ENCODE results near the gene LRRC17. TPM values are rescaled to one million over a fixed set of nuclear protein-coding genes. Genes with fewer than 3 reads are reported as not detected.

LRRC17 gene
- total RNA-seq, 4 donors from 2014 or later: 0.62 to 2.5 (median 1.6) TPM; not detected in 1

- intact Hi-C loops (cut with DNase I; ENCODE audit: low total_unique reads) (no loop called here), in situ Hi-C loops (cut with MboI; ENCODE audit: low sequenced_read_pairs in 4 of 4) (no loop called here)
- no peak overlapping the region for H3K27ac ChIP-seq
- H3K27me3 ChIP-seq: no peaks in the 10 kb centered on the region
- no peaks in the 10 kb centered on the region for H3K9me3 ChIP-seq
- no peak overlapping the region for H3K4me3 ChIP-seq
- ATAC-seq (no peak), DNase-seq (no peak)
- peaks cover 0 to 4% of the 10 kb centered on the region in 2 donors for H3K4me1 ChIP-seq
- no peaks in the 10 kb centered on the region for H3K36me3 ChIP-seq
- TF ChIP-seq POLR2A (IDR thresholded peaks at IDR 0.05): no peak
- no peak for TF ChIP-seq CTCF (IDR thresholded peaks at IDR 0.05 in 4 of 5, conservative IDR thresholded peaks at IDR 0.05 in 1 of 5)
Observed at GRCh38 chr7:102991540-102992214, 78.9 kb downstream of the LRRC17 start.

GRCh38 chr7:102992509-102992937, 79.7 kb downstream of the LRRC17 start:
- no peaks in the 10 kb centered on the region for H3K36me3 ChIP-seq
- no peak for DNase-seq
- no peak for ATAC-seq
- no peaks in the 10 kb centered on the region for H3K27me3 ChIP-seq
- in situ Hi-C loops (cut with MboI; ENCODE audit: low sequenced_read_pairs in 4 of 4) (no loop called here), intact Hi-C loops (cut with DNase I; ENCODE audit: low total_unique reads) (no loop called here)
- H3K4me3 ChIP-seq: no peak overlapping the region
- peaks cover 0 to 4% of the 10 kb centered on the region in 2 donors for H3K4me1 ChIP-seq
- no peaks in the 10 kb centered on the region for H3K9me3 ChIP-seq
- no peak overlapping the region for H3K27ac ChIP-seq
- TF ChIP-seq CTCF (IDR thresholded peaks at IDR 0.05 in 4 of 5, conservative IDR thresholded peaks at IDR 0.05 in 1 of 5): no peak
- no peak for TF ChIP-seq POLR2A (IDR thresholded peaks at IDR 0.05)

GRCh38 chr7:102992938-102993717, 80.3 kb downstream of the LRRC17 start:
- intact Hi-C loops (cut with DNase I; ENCODE audit: low total_unique reads) (no loop called here), in situ Hi-C loops (cut with MboI; ENCODE audit: low sequenced_read_pairs in 4 of 4) (no loop called here)
- H3K9me3 ChIP-seq: no peaks in the 10 kb centered on the region
- ATAC-seq: no peak
- peaks cover 0 to 4% of the 10 kb centered on the region in 2 donors for H3K4me1 ChIP-seq
- TF ChIP-seq CTCF (IDR thresholded peaks at IDR 0.05 in 4 of 5, conservative IDR thresholded peaks at IDR 0.05 in 1 of 5) (no peak), POLR2A (IDR thresholded peaks at IDR 0.05) (no peak)
- no peak for DNase-seq
- no peak overlapping the region for H3K4me3 ChIP-seq
- H3K27me3 ChIP-seq: no peaks in the 10 kb centered on the region
- no peaks in the 10 kb centered on the region for H3K36me3 ChIP-seq
- H3K27ac ChIP-seq: no peak overlapping the region

- no peak overlapping the region for H3K27ac ChIP-seq
- no peak for DNase-seq
- no peak for ATAC-seq
- no peaks in the 10 kb centered on the region for H3K36me3 ChIP-seq
- no peaks in the 10 kb centered on the region for H3K27me3 ChIP-seq
- no peaks in the 10 kb centered on the region for H3K9me3 ChIP-seq
- TF ChIP-seq CTCF (IDR thresholded peaks at IDR 0.05 in 4 of 5, conservative IDR thresholded peaks at IDR 0.05 in 1 of 5) (no peak), POLR2A (IDR thresholded peaks at IDR 0.05) (no peak)
- intact Hi-C loops (cut with DNase I; ENCODE audit: low total_unique reads) (no loop called here), in situ Hi-C loops (cut with MboI; ENCODE audit: low sequenced_read_pairs in 4 of 4) (no loop called here)
- no peak overlapping the region for H3K4me3 ChIP-seq
- peaks cover 0 to 4% of the 10 kb centered on the region in 2 donors for H3K4me1 ChIP-seq
Observed at GRCh38 chr7:102993718-102994029, 80.9 kb downstream of the LRRC17 start.
